T-helper 1 cell treated with Interleukin-12 subunit alpha and Interleukin-12 subunit beta and Interleukin-4 antibody, amounts not matched to agents 30 ng/mL and 1 ng/mL, for 36 hours (primary cell): ENCODE data around the gene DCUN1D2. TPM values are rescaled to one million over a fixed set of nuclear protein-coding genes. Genes with fewer than 3 reads are reported as not detected.

Source experiments
- intact Hi-C: fragments of 100-400 bp; cut with micrococcal nuclease; formaldehyde crosslinking; loops from one replicate; pipeline ENCODE4 v1.15.1; 2024
- total RNA-seq: library from RNA; stranded (reverse); gene quantifications from 2 replicates; pipeline ENCODE4 v1.2.3, GENCODE V29; 2022

Gene DCUN1D2
- total RNA-seq, 1 donor from 2014 or later, result 28.8 TPM

- intact Hi-C loops, result no loop called here
Observed at GRCh38 chr13:113520571-113520970, 30.1 kb upstream of the DCUN1D2 start.

GRCh38 chr13:113519556-113519955 lies 29.0 kb upstream of the DCUN1D2 start:
- intact Hi-C loops, result no loop called here

GRCh38 chr13:113518076-113518803 lies 27.7 kb upstream of the DCUN1D2 start:
- intact Hi-C loops, result no loop called here

- intact Hi-C loops, result no loop called here
Observed at GRCh38 chr13:113514847-113515246, 24.3 kb upstream of the DCUN1D2 start.

- intact Hi-C loops, result no loop called here
Observed at GRCh38 chr13:113513761-113514160, 23.2 kb upstream of the DCUN1D2 start.

- intact Hi-C loops, result no loop called here
Observed at GRCh38 chr13:113511361-113511760, 20.9 kb upstream of the DCUN1D2 start.

- intact Hi-C loops, result no loop called here
Observed at GRCh38 chr13:113510871-113511270, 20.4 kb upstream of the DCUN1D2 start.

GRCh38 chr13:113509989-113510388 lies 19.5 kb upstream of the DCUN1D2 start:
- intact Hi-C loops, result no loop called here

GRCh38 chr13:113508521-113509254 lies 18.2 kb upstream of the DCUN1D2 start:
- intact Hi-C loops, result no loop called here

GRCh38 chr13:113507505-113508345 lies 17.2 kb upstream of the DCUN1D2 start:
- intact Hi-C loops, result no loop called here

- intact Hi-C loops, result no loop called here
Observed at GRCh38 chr13:113506871-113507388, 16.4 kb upstream of the DCUN1D2 start.

GRCh38 chr13:113506025-113506685 lies 15.6 kb upstream of the DCUN1D2 start:
- intact Hi-C loops, result no loop called here

GRCh38 chr13:113502686-113503085 lies 12.2 kb upstream of the DCUN1D2 start:
- intact Hi-C loops, result no loop called here

GRCh38 chr13:113500530-113501265 lies 10.2 kb upstream of the DCUN1D2 start:
- intact Hi-C loops, result no loop called here

GRCh38 chr13:113499936-113500335 lies 9.4 kb upstream of the DCUN1D2 start:
- intact Hi-C loops, result loop anchor here (10.0 kb wide), 3 partner anchors 345 to 915 kb away; partner anchors contain the start of genes PROZ and TUBGCP3

- intact Hi-C loops, result loop anchor here (10.0 kb wide), 3 partner anchors 344 to 914 kb away; partner anchors contain the start of genes PROZ and TUBGCP3
Observed at GRCh38 chr13:113498905-113499304, 8.4 kb upstream of the DCUN1D2 start.

- intact Hi-C loops, result loop anchor here (10.0 kb wide), 3 partner anchors 342 to 912 kb away; partner anchors contain the start of genes PROZ and TUBGCP3
Observed at GRCh38 chr13:113497217-113497616, 6.7 kb upstream of the DCUN1D2 start.

- intact Hi-C loops, result loop anchor here (10.0 kb wide), 3 partner anchors 341 to 911 kb away; partner anchors contain the start of genes PROZ and TUBGCP3
Observed at GRCh38 chr13:113495494-113496210, 5.1 kb upstream of the DCUN1D2 start.

GRCh38 chr13:113493315-113493951 lies 2.9 kb upstream of the DCUN1D2 start:
- intact Hi-C loops, result loop anchor here (2.0 to 10.0 kb wide), 4 partner anchors 265 to 909 kb away; partner anchors contain the start of genes PROZ, TMEM255B and TUBGCP3
